ENCODE measurements around the gene C10orf90.

The C10orf90 gene

DNA sequence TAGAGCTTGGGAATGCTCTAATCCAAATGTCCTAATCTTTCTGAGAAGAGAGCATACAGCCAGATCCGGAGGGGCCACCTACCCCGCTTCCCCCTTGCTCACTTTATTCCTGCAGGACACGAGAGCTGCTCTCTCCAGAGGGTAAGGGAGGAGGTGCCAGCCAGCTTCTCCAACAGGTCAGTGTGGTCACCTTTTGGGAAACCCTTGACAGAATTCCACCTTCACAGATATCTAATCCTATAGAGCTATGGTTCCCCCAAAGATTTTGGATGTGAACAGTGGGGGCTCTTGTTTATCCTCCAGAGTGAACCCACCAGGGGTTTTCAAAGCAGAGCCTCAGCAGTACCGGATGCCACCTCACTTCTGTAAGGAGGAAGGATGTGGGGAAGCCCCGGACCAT is 34.6 kb upstream of the C10orf90 start:
- Histone ChIP-seq H3K36me3 (no peaks in the 10 kb centered on the region), H3K4me1 (ENCODE audit: control insufficient read depth in 1 of 2, insufficient read depth in 1 of 2, low read depth in 1 of 2, low read length in 1 of 2) (no peaks in the 10 kb centered on the region), H3K4me3 (ENCODE audit: low read depth in 1 of 2, low read length in 1 of 2) (no peak overlapping the region), H3K9me3 (no peaks in the 10 kb centered on the region), H3K27me3 (no peaks in the 10 kb centered on the region), H3K27ac (no peak overlapping the region)
- TF ChIP-seq, protein P1, sequence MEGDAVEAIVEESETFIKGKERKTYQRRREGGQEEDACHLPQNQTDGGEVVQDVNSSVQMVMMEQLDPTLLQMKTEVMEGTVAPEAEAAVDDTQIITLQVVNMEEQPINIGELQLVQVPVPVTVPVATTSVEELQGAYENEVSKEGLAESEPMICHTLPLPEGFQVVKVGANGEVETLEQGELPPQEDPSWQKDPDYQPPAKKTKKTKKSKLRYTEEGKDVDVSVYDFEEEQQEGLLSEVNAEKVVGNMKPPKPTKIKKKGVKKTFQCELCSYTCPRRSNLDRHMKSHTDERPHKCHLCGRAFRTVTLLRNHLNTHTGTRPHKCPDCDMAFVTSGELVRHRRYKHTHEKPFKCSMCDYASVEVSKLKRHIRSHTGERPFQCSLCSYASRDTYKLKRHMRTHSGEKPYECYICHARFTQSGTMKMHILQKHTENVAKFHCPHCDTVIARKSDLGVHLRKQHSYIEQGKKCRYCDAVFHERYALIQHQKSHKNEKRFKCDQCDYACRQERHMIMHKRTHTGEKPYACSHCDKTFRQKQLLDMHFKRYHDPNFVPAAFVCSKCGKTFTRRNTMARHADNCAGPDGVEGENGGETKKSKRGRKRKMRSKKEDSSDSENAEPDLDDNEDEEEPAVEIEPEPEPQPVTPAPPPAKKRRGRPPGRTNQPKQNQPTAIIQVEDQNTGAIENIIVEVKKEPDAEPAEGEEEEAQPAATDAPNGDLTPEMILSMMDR (IDR thresholded peaks at IDR 0.05): no peak

GRCh38 chr10:126704649-126705048 is 34.2 kb upstream of the C10orf90 start:
- Histone ChIP-seq H3K27ac (no peak overlapping the region), H3K4me3 (ENCODE audit: low read depth in 1 of 2, low read length in 1 of 2) (no peak overlapping the region), H3K4me1 (ENCODE audit: control insufficient read depth in 1 of 2, insufficient read depth in 1 of 2, low read depth in 1 of 2, low read length in 1 of 2) (no peaks in the 10 kb centered on the region), H3K27me3 (no peaks in the 10 kb centered on the region), H3K36me3 (no peaks in the 10 kb centered on the region), H3K9me3 (no peaks in the 10 kb centered on the region)
- TF ChIP-seq, protein P1 (IDR thresholded peaks at IDR 0.05): no peak

- Histone ChIP-seq H3K27me3 (no peaks in the 10 kb centered on the region), H3K4me1 (ENCODE audit: control insufficient read depth in 1 of 2, insufficient read depth in 1 of 2, low read depth in 1 of 2, low read length in 1 of 2) (no peaks in the 10 kb centered on the region), H3K9me3 (no peaks in the 10 kb centered on the region), H3K4me3 (ENCODE audit: low read depth in 1 of 2, low read length in 1 of 2) (no peak overlapping the region), H3K36me3 (no peaks in the 10 kb centered on the region), H3K27ac (no peak overlapping the region)
- TF ChIP-seq, protein P1 (IDR thresholded peaks at IDR 0.05): no peak
Observed at GRCh38 chr10:126702181-126702580, 31.7 kb upstream of the C10orf90 start.

DNA sequence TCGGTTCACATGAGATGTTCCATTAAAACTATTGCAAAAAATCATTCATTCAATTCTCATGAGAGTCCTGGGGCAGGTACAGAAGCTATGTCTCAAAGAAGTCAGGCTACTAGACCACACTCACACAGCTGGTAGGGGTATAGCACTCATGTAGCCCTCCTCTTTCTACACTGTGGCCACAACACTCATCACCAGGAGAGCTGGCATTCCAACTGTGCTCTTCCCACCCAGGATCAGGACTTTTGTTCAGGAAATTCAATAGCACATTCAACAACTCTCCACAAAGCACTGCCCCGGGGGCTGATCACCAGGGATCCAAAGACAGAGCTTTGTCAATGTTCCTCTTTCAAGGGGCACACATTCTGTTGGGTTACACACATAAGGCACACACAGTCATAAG is 31.0 kb upstream of the C10orf90 start:
- H3K36me3 ChIP-seq: no peaks in the 10 kb centered on the region
- H3K9me3 ChIP-seq: no peaks in the 10 kb centered on the region
- TF ChIP-seq, protein P1 (IDR thresholded peaks at IDR 0.05): no peak
- H3K27me3 ChIP-seq: no peaks in the 10 kb centered on the region
- H3K27ac ChIP-seq: no peak overlapping the region
- H3K4me3 ChIP-seq (ENCODE audit: low read depth in 1 of 2, low read length in 1 of 2): no peak overlapping the region
- H3K4me1 ChIP-seq (ENCODE audit: control insufficient read depth in 1 of 2, insufficient read depth in 1 of 2, low read depth in 1 of 2, low read length in 1 of 2): no peaks in the 10 kb centered on the region

DNA sequence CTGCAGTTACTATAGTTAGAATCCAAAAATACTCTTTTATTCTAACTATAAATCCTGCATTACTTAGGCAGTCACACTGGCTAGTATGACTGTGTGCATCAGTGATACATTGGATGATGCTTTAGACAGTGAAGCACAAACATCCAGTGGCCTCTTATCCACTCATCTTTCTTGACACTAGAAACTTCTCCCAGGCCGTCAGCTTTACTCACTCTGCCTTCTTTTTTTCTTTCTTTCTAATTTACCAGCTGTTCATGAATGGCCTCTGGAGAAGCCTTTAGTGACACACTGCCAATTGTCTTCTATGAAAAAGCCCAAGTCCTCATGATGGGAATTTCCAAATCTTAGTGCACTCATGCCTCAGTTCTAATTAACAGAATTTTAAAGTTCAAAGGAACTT is 26.2 kb upstream of the C10orf90 start:
- no peak overlapping the region for H3K27ac ChIP-seq

More for the DNA sequence above, 26.2 kb upstream of the C10orf90 start:
- Histone ChIP-seq H3K36me3 (no peaks in the 10 kb centered on the region), H3K4me3 (ENCODE audit: low read depth in 1 of 2, low read length in 1 of 2) (no peak overlapping the region), H3K9me3 (no peaks in the 10 kb centered on the region), H3K27me3 (no peaks in the 10 kb centered on the region), H3K4me1 (ENCODE audit: control insufficient read depth in 1 of 2, insufficient read depth in 1 of 2, low read depth in 1 of 2, low read length in 1 of 2) (no peaks in the 10 kb centered on the region)
- TF ChIP-seq, protein P1 (IDR thresholded peaks at IDR 0.05): no peak

All from neutrophil (primary cell).